HEK293 (cell line): ENCODE results near the gene IL17F.

Experiments used
- KLF9 ChIP-seq: fragments of 450-650 bp; formaldehyde crosslinking; IDR thresholded peaks from 2 replicates; pipeline ENCODE4 v1.5.1; 2016; ENCODE audit warnings: missing biosample characterization, missing genetic modification characterization, low read depth
- OVOL3 ChIP-seq: fragments of 450-650 bp; formaldehyde crosslinking; IDR thresholded peaks from 2 replicates; pipeline ENCODE4 v1.5.1; 2016; ENCODE audit warnings: missing biosample characterization, missing genetic modification characterization
- REPIN1 ChIP-seq: fragments of 450-650 bp; formaldehyde crosslinking; IDR thresholded peaks from 2 replicates; pipeline ENCODE4 v1.5.1; 2017; ENCODE audit warnings: missing biosample characterization, missing genetic modification characterization, low read depth
- SALL2 ChIP-seq: fragments of 450-650 bp; formaldehyde crosslinking; IDR thresholded peaks from 2 replicates; pipeline ENCODE4 v1.5.0; 2017; ENCODE audit warnings: missing biosample characterization, mild to moderate bottlenecking, missing genetic modification characterization, borderline replicate concordance
- SCRT1 ChIP-seq: fragments of 450-650 bp; formaldehyde crosslinking; IDR thresholded peaks from 2 replicates; pipeline ENCODE4 v1.5.1; 2016; ENCODE audit warnings: missing biosample characterization, missing genetic modification characterization, borderline replicate concordance
- SETDB1 ChIP-seq: IDR thresholded peaks from one replicate; pipeline ENCODE4 v1.6.1; 2017; ENCODE audit warnings: mild to moderate bottlenecking, low read length, moderate library complexity, mixed read lengths; ENCODE audit not compliant: insufficient read length
- SP7 ChIP-seq: fragments of 450-650 bp; formaldehyde crosslinking; IDR thresholded peaks from 2 replicates; pipeline ENCODE4 v1.5.1; 2016; ENCODE audit warnings: missing biosample characterization, missing genetic modification characterization
- TRIM28 ChIP-seq: IDR thresholded peaks from 2 replicates; pipeline ENCODE4 v1.6.1; 2011; ENCODE audit warnings: low read length, control low read depth, borderline replicate concordance
- ZBTB48 ChIP-seq: fragments of 450-650 bp; formaldehyde crosslinking; IDR thresholded peaks from 2 replicates; pipeline ENCODE4 v1.5.1; 2016; ENCODE audit warnings: missing biosample characterization, missing genetic modification characterization
- ZNF10 ChIP-seq: fragments of 450-650 bp; formaldehyde crosslinking; IDR thresholded peaks from 2 replicates; pipeline ENCODE4 v1.5.1; 2017; ENCODE audit warnings: missing biosample characterization, missing genetic modification characterization
- ZNF140 ChIP-seq: fragments of 450-650 bp; formaldehyde crosslinking; IDR thresholded peaks from 2 replicates; pipeline ENCODE4 v1.5.1; 2016; ENCODE audit warnings: missing biosample characterization, missing genetic modification characterization
- ZNF16 ChIP-seq: fragments of 450-650 bp; formaldehyde crosslinking; IDR thresholded peaks from 2 replicates; pipeline ENCODE4 v1.5.1; 2016; ENCODE audit warnings: low read depth, missing biosample characterization, missing genetic modification characterization
- ZNF184 ChIP-seq: fragments of 450-650 bp; IDR thresholded peaks from 2 replicates; pipeline ENCODE4 v1.5.1; 2018; ENCODE audit warnings: missing biosample characterization, mild to moderate bottlenecking, missing genetic modification characterization
- ZNF23 ChIP-seq: fragments of 450-650 bp; formaldehyde crosslinking; IDR thresholded peaks from 2 replicates; pipeline ENCODE4 v1.5.1; 2016; ENCODE audit warnings: missing biosample characterization, missing genetic modification characterization, borderline replicate concordance
- ZNF239 ChIP-seq: fragments of 450-650 bp; formaldehyde crosslinking; IDR thresholded peaks from 2 replicates; pipeline ENCODE4 v1.5.1; 2016; ENCODE audit warnings: missing biosample characterization, missing genetic modification characterization
- ZNF266 ChIP-seq: fragments of 450-650 bp; formaldehyde crosslinking; IDR thresholded peaks from 2 replicates; pipeline ENCODE4 v1.5.1; 2016; ENCODE audit warnings: missing biosample characterization, missing genetic modification characterization, low read depth
- ZNF324 ChIP-seq: fragments of 450-650 bp; formaldehyde crosslinking; IDR thresholded peaks from 2 replicates; pipeline ENCODE4 v1.5.1; 2016; ENCODE audit warnings: missing biosample characterization, missing genetic modification characterization
- ZNF37A ChIP-seq: fragments of 450-650 bp; IDR thresholded peaks from 2 replicates; pipeline ENCODE4 v1.5.1; 2018; ENCODE audit warnings: missing biosample characterization, missing genetic modification characterization
- ZNF404 ChIP-seq: fragments of 450-650 bp; formaldehyde crosslinking; IDR thresholded peaks from 2 replicates; pipeline ENCODE4 v1.5.1; 2017; ENCODE audit warnings: missing biosample characterization, missing genetic modification characterization
- ZNF560 ChIP-seq: fragments of 450-650 bp; formaldehyde crosslinking; IDR thresholded peaks from 2 replicates; pipeline ENCODE4 v1.5.1; 2017; ENCODE audit warnings: missing biosample characterization, missing genetic modification characterization, borderline replicate concordance
- ZNF639 ChIP-seq: fragments of 450-650 bp; formaldehyde crosslinking; IDR thresholded peaks from 2 replicates; pipeline ENCODE4 v1.5.1; 2016; ENCODE audit warnings: missing biosample characterization, missing genetic modification characterization
- ZNF654 ChIP-seq: fragments of 450-650 bp; formaldehyde crosslinking; IDR thresholded peaks from 2 replicates; pipeline ENCODE4 v1.5.1; 2016; ENCODE audit warnings: low read depth, missing biosample characterization, missing genetic modification characterization
- ZNF670 ChIP-seq: fragments of 450-650 bp; formaldehyde crosslinking; IDR thresholded peaks from 2 replicates; pipeline ENCODE4 v1.5.1; 2016; ENCODE audit warnings: missing biosample characterization, missing genetic modification characterization, low read depth
- ZNF692 ChIP-seq: fragments of 450-650 bp; formaldehyde crosslinking; IDR thresholded peaks from 2 replicates; pipeline ENCODE4 v1.5.1; 2016; ENCODE audit warnings: missing biosample characterization, missing genetic modification characterization
- ZNF776 ChIP-seq: fragments of 450-650 bp; formaldehyde crosslinking; IDR thresholded peaks from 2 replicates; pipeline ENCODE4 v1.5.0; 2017; ENCODE audit warnings: missing biosample characterization, missing genetic modification characterization, borderline replicate concordance
- ZNF792 ChIP-seq: fragments of 450-650 bp; formaldehyde crosslinking; IDR thresholded peaks from 2 replicates; pipeline ENCODE4 v1.5.1; 2016; ENCODE audit warnings: missing biosample characterization, missing genetic modification characterization
- ZNF837 ChIP-seq: fragments of 450-650 bp; formaldehyde crosslinking; IDR thresholded peaks from 2 replicates; pipeline ENCODE4 v1.5.1; 2016; ENCODE audit warnings: missing biosample characterization, missing genetic modification characterization
- ZNF843 ChIP-seq: fragments of 450-650 bp; formaldehyde crosslinking; IDR thresholded peaks from 2 replicates; pipeline ENCODE4 v1.5.1; 2016; ENCODE audit warnings: missing biosample characterization, missing genetic modification characterization
- ZSCAN30 ChIP-seq: fragments of 450-650 bp; IDR thresholded peaks from 2 replicates; pipeline ENCODE4 v1.5.1; 2018; ENCODE audit warnings: missing biosample characterization, mild to moderate bottlenecking, missing genetic modification characterization, moderate library complexity
- ZSCAN4 ChIP-seq: fragments of 450-650 bp; formaldehyde crosslinking; IDR thresholded peaks from 2 replicates; pipeline ENCODE4 v1.5.1; 2017; ENCODE audit warnings: missing biosample characterization, missing genetic modification characterization
- ZXDB ChIP-seq: fragments of 450-650 bp; formaldehyde crosslinking; IDR thresholded peaks from 2 replicates; pipeline ENCODE4 v1.5.1; 2016; ENCODE audit warnings: missing biosample characterization, missing genetic modification characterization
- TF ChIP-seq, protein P1 (sequence below): fragments of 450-650 bp; formaldehyde crosslinking; IDR thresholded peaks from 2 replicates; pipeline ENCODE4 v1.5.1; 2017; ENCODE audit warnings: missing biosample characterization, missing genetic modification characterization
- TF ChIP-seq, protein P2 (sequence below): fragments of 450-650 bp; formaldehyde crosslinking; IDR thresholded peaks from 2 replicates; pipeline ENCODE4 v1.5.1; 2017; ENCODE audit warnings: missing biosample characterization, missing genetic modification characterization

Gene IL17F

GRCh38 chr6:52285177-52286068 is 41.1 kb upstream of the IL17F start (continued):
- TF ChIP-seq ZBTB48: no peak
- TF ChIP-seq, protein P1, sequence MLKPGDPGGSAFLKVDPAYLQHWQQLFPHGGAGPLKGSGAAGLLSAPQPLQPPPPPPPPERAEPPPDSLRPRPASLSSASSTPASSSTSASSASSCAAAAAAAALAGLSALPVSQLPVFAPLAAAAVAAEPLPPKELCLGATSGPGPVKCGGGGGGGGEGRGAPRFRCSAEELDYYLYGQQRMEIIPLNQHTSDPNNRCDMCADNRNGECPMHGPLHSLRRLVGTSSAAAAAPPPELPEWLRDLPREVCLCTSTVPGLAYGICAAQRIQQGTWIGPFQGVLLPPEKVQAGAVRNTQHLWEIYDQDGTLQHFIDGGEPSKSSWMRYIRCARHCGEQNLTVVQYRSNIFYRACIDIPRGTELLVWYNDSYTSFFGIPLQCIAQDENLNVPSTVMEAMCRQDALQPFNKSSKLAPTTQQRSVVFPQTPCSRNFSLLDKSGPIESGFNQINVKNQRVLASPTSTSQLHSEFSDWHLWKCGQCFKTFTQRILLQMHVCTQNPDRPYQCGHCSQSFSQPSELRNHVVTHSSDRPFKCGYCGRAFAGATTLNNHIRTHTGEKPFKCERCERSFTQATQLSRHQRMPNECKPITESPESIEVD (tag by site-specific recombination): peak; percentile 37; the same call in 1 of the 2 replicates
- TF ChIP-seq ZNF792: no peak
- no peak for TF ChIP-seq ZNF404 (tag by site-specific recombination)
- no peak for TF ChIP-seq ZXDB (tag by site-specific recombination)
- no peak for TF ChIP-seq ZNF639
- TF ChIP-seq ZNF16: no peak
- peak; percentile 48; the same call in 1 of the 2 replicates for TF ChIP-seq ZNF10 (tag by site-specific recombination)
- peak; percentile 40; the same call in 1 of the 2 replicates for TF ChIP-seq ZNF184 (tag by site-specific recombination)
- no peak for TF ChIP-seq ZNF843 (tag by site-specific recombination)
- peak; percentile 39; the same call in 1 of the 2 replicates for TF ChIP-seq ZSCAN30 (tag by site-specific recombination)
- no peak for TF ChIP-seq ZNF670 (tag by site-specific recombination)
- TF ChIP-seq SCRT1: no peak
- TF ChIP-seq ZNF140 (tag by site-specific recombination): no peak
- TF ChIP-seq ZNF23: no peak
- 0 out of 2 replicates have a peak, but pooled peaks have one; percentile 14 for TF ChIP-seq TRIM28
- TF ChIP-seq SETDB1: no peak
- no peak for TF ChIP-seq ZNF837 (tag by site-specific recombination)
- TF ChIP-seq ZNF239 (tag by site-specific recombination): no peak
- no peak for TF ChIP-seq ZNF324
- TF ChIP-seq ZNF776 (tag by site-specific recombination): no peak
- no peak for TF ChIP-seq KLF9 (tag by site-specific recombination)
- no peak for TF ChIP-seq ZNF692 (tag by site-specific recombination)
- no peak for TF ChIP-seq ZNF266 (tag by site-specific recombination)
- peak; percentile 28; the same call in 1 of the 2 replicates for TF ChIP-seq ZNF654 (tag by site-specific recombination)
- TF ChIP-seq ZSCAN4 (tag by site-specific recombination): no peak
- TF ChIP-seq, protein P2, sequence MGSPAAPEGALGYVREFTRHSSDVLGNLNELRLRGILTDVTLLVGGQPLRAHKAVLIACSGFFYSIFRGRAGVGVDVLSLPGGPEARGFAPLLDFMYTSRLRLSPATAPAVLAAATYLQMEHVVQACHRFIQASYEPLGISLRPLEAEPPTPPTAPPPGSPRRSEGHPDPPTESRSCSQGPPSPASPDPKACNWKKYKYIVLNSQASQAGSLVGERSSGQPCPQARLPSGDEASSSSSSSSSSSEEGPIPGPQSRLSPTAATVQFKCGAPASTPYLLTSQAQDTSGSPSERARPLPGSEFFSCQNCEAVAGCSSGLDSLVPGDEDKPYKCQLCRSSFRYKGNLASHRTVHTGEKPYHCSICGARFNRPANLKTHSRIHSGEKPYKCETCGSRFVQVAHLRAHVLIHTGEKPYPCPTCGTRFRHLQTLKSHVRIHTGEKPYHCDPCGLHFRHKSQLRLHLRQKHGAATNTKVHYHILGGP (tag by site-specific recombination): no peak
- no peak for TF ChIP-seq ZNF560 (tag by site-specific recombination)
- no peak for TF ChIP-seq OVOL3 (tag by site-specific recombination)
- TF ChIP-seq REPIN1: no peak
- TF ChIP-seq SP7 (tag by site-specific recombination): no peak
- no peak for TF ChIP-seq ZNF37A (tag by site-specific recombination)
- TF ChIP-seq SALL2 (tag by site-specific recombination): no peak
